Endothelial cell (in vitro differentiated cells): ENCODE results near the gene NPHP4. TPM values are rescaled to one million over a fixed set of nuclear protein-coding genes. Genes with fewer than 3 reads are reported as not detected.
A peak's percentile ranks its signal among the peaks of the same experiment; 100 is the strongest.
"Not testable (repeated sequence)": the region's sequence is repeated elsewhere in the genome, so short reads cannot be mapped to it uniquely, and the experiment has no call there.

ENCODE experiments used
- DNase-seq: peaks from one replicate; pipeline ENCODE4 v3.0.0; 2021; ENCODE audit warnings: low spot score
- H3K27ac Mint-ChIP-seq: one replicate; pipeline ENCODE4 v1.8.0; 2021; ENCODE audit warnings: mixed read lengths, inconsistent platforms; ENCODE audit not compliant: unreplicated experiment
- H3K27me3 Mint-ChIP-seq: one replicate; pipeline ENCODE4 v1.8.0; 2021; ENCODE audit warnings: mild to moderate bottlenecking, moderate library complexity, mixed read lengths, inconsistent platforms; ENCODE audit not compliant: unreplicated experiment
- H3K36me3 Mint-ChIP-seq: one replicate; pipeline ENCODE4 v1.8.0; 2021; ENCODE audit warnings: mild to moderate bottlenecking, low read depth, mixed read lengths, inconsistent platforms; ENCODE audit not compliant: unreplicated experiment
- H3K4me1 Mint-ChIP-seq: one replicate; pipeline ENCODE4 v1.8.0; 2021; ENCODE audit warnings: mild to moderate bottlenecking, mixed read lengths, inconsistent platforms; ENCODE audit not compliant: unreplicated experiment
- H3K4me3 Mint-ChIP-seq: one replicate; pipeline ENCODE4 v1.8.0; 2021; ENCODE audit warnings: mild to moderate bottlenecking, mixed read lengths, inconsistent platforms; ENCODE audit not compliant: unreplicated experiment
- H3K9me3 Mint-ChIP-seq: one replicate; pipeline ENCODE4 v1.8.0; 2021; ENCODE audit warnings: mixed read lengths, inconsistent platforms; ENCODE audit not compliant: unreplicated experiment
- total RNA-seq: library from RNA; stranded (reverse); fragmentation: NEBNext Ultra II Directional; extraction: Animal tissue kit (Norgen Biotek cat#: 25700); gene quantifications from one replicate; pipeline ENCODE4 v1.2.1, GENCODE V29; 2021; ENCODE audit not compliant: unreplicated experiment
- TF ChIP-seq, protein P1 (sequence below): fragments of 200-600 bp; sonication (generic); IDR thresholded peaks from one replicate; pipeline ENCODE4 v1.5.0; 2021; ENCODE audit warnings: antibody characterized with exemption; ENCODE audit not compliant: unreplicated experiment

Gene NPHP4
- total RNA-seq, 1 donor from 2014 or later, result 15.3 TPM

GRCh38 chr1:5893699-5894278, 98.4 kb downstream of the NPHP4 start:
- peaks cover 13% of the 10 kb centered on the region for H3K27me3 Mint-ChIP-seq
- not testable (repeated sequence) for H3K27ac Mint-ChIP-seq, H3K36me3 Mint-ChIP-seq, H3K4me1 Mint-ChIP-seq, H3K9me3 Mint-ChIP-seq, H3K4me3 Mint-ChIP-seq
- peak; percentile 35 for DNase-seq
- TF ChIP-seq, protein P1, sequence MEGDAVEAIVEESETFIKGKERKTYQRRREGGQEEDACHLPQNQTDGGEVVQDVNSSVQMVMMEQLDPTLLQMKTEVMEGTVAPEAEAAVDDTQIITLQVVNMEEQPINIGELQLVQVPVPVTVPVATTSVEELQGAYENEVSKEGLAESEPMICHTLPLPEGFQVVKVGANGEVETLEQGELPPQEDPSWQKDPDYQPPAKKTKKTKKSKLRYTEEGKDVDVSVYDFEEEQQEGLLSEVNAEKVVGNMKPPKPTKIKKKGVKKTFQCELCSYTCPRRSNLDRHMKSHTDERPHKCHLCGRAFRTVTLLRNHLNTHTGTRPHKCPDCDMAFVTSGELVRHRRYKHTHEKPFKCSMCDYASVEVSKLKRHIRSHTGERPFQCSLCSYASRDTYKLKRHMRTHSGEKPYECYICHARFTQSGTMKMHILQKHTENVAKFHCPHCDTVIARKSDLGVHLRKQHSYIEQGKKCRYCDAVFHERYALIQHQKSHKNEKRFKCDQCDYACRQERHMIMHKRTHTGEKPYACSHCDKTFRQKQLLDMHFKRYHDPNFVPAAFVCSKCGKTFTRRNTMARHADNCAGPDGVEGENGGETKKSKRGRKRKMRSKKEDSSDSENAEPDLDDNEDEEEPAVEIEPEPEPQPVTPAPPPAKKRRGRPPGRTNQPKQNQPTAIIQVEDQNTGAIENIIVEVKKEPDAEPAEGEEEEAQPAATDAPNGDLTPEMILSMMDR, result peak; percentile 22

DNA sequence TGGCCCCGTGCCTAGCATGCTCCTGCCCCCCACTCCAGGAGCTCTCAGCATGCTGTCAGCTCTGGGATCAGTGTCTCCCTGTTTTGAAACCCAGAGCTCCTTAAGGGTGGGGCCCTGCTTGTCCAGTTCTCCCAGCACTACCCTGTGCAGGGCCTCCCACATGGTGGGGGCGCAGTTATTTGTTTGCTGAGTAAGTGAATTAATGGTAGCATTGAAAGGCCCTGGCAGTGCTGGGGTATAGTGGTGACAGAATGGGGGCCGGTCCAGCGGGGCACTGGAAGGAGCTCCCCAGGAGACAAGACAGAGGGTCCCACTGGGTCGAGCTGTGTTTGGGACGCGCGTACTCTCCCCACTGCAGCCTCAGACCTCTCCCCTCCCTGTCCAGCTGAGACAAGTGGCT, 99.9 kb downstream of the NPHP4 start:
- Mint-ChIP-seq H3K4me3 (no peak overlapping the region), H3K36me3 (peaks cover 10% of the 10 kb centered on the region), H3K9me3 (no peaks in the 10 kb centered on the region), H3K4me1 (peaks cover 12% of the 10 kb centered on the region), H3K27ac (no peak overlapping the region), H3K27me3 (peaks cover 13% of the 10 kb centered on the region)
- TF ChIP-seq, protein P1, result no peak
- no peak for DNase-seq

GRCh38 chr1:5891736-5892135, 100.5 kb downstream of the NPHP4 start:
- H3K36me3 Mint-ChIP-seq, result peaks cover 10% of the 10 kb centered on the region
- H3K4me1 Mint-ChIP-seq, result peaks cover 18% of the 10 kb centered on the region
- no peak overlapping the region for H3K4me3 Mint-ChIP-seq
- H3K27me3 Mint-ChIP-seq, result peaks cover 13% of the 10 kb centered on the region
- no peaks in the 10 kb centered on the region for H3K9me3 Mint-ChIP-seq
- no peak overlapping the region for H3K27ac Mint-ChIP-seq
- TF ChIP-seq, protein P1, result no peak
- no peak for DNase-seq

DNA sequence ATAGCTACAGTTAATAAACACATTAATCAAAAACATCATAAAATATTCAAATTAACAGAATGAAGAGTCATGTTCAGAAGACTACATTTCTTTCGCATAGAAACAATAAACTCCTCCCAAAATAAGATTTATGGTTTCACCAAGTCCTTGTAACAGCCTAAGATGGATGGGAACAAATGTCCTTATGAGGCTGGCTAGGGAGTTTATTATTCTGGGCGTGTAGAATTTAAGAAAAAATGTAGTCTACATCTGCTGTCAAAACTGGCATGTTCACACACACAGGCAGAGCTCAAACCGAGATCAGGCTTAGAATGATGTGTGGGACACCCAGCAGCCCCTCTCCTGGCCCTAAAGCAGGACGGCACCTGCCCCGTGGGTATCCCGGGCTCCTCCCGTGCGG, 101.1 kb downstream of the NPHP4 start:
- H3K4me1 Mint-ChIP-seq, result peaks cover 21% of the 10 kb centered on the region
- TF ChIP-seq, protein P1, result no peak
- peaks cover 11% of the 10 kb centered on the region for H3K36me3 Mint-ChIP-seq
- no peaks in the 10 kb centered on the region for H3K9me3 Mint-ChIP-seq
- DNase-seq, result no peak
- no peak overlapping the region for H3K27ac Mint-ChIP-seq
- H3K27me3 Mint-ChIP-seq, result peaks cover 13% of the 10 kb centered on the region
- H3K4me3 Mint-ChIP-seq, result no peak overlapping the region

DNA sequence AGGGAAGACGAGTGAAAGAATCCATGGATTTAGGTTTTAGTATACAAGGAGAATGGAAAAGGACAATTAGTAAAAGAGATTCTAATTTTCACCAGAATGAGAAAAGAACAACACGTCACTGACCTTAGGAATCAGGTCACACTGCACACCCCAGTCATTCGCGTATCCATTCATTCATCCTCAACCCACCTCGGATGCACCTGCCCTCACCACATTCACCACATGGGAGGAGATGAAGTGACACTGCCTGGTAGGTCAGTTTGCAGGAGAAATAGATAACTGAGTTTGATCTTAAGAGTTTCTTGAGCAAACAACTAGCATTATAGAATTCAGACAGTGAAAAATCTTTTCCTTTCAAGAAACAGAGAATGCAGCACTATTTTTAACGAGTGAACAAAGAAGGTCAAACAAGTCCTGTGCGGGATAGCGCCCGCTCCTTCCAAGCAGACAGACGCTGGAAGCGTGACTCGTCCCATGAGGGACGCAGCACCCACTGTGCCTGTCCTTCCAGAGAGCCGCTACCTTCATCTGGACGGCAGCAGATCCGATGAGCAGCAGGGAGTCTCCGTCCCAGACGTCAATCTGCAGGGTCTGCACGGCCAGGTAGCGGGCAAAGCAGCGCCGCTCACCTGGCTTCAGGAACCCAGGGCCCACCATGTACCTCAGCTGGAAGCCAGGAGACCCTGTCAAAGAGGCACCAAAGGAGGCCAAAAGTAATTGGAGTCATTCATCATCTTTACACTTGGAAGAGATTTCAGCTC, 101.7 kb downstream of the NPHP4 start:
- no peak for DNase-seq
- H3K9me3 Mint-ChIP-seq, result no peaks in the 10 kb centered on the region
- TF ChIP-seq, protein P1, result no peak
- peaks cover 16% of the 10 kb centered on the region for H3K36me3 Mint-ChIP-seq
- H3K4me1 Mint-ChIP-seq, result peaks cover 23% of the 10 kb centered on the region
- H3K4me3 Mint-ChIP-seq, result no peak overlapping the region
- no peak overlapping the region for H3K27ac Mint-ChIP-seq
- H3K27me3 Mint-ChIP-seq, result peaks cover 13% of the 10 kb centered on the region
